GM21528 (cell line): Measurements from ENCODE around the gene UNK.
"Not testable (repeated sequence)": the region's sequence is repeated elsewhere in the genome, so short reads cannot be mapped to it uniquely, and the experiment has no call there.

ENCODE experiments used
- ATAC-seq: cut with Tn5 transposase; IDR thresholded peaks from one replicate; pipeline ENCODE4 v1.9.1; 2021; ENCODE audit warnings: mild to moderate bottlenecking, moderate library complexity; ENCODE audit not compliant: unreplicated experiment, low FRiP score

Gene UNK

GRCh38 chr17:75771334-75772281 lies 13.0 kb upstream of the UNK start:
- no peak for ATAC-seq

- ATAC-seq, result no peak
Measured at GRCh38 chr17:75773121-75773807, 11.3 kb upstream of the UNK start.

GRCh38 chr17:75773808-75774470 lies 10.7 kb upstream of the UNK start:
- ATAC-seq, result no peak

GRCh38 chr17:75774471-75774990 lies 10.1 kb upstream of the UNK start:
- ATAC-seq, result no peak

- ATAC-seq, result no peak
Measured at GRCh38 chr17:75774991-75775668, 9.5 kb upstream of the UNK start.

GRCh38 chr17:75776386-75777295 lies 8.0 kb upstream of the UNK start:
- ATAC-seq, result no peak

GRCh38 chr17:75777296-75777922 lies 7.2 kb upstream of the UNK start:
- ATAC-seq, result no peak

- not testable (repeated sequence) for ATAC-seq
Measured at GRCh38 chr17:75778066-75778860, 6.3 kb upstream of the UNK start.

- peak; percentile 0 for ATAC-seq
Measured at GRCh38 chr17:75778861-75779249, 5.8 kb upstream of the UNK start.

GRCh38 chr17:75779250-75779986 lies 5.2 kb upstream of the UNK start:
- ATAC-seq, result peak; percentile 63

- ATAC-seq, result no peak
Measured at GRCh38 chr17:75779987-75780889, 4.4 kb upstream of the UNK start.

- no peak for ATAC-seq
Measured at GRCh38 chr17:75783069-75783783, 1.4 kb upstream of the UNK start.

- ATAC-seq, result peak; percentile 7
Measured at GRCh38 chr17:75783803-75784472, 668 bp upstream of the UNK start.

GRCh38 chr17:75785016-75785890 lies 647 bp downstream of the UNK start:
- peak; percentile 51 for ATAC-seq
